Trophoblast cell (in vitro differentiated cells and primary cell): ENCODE data around the gene KLHDC7B.
A peak's percentile ranks its signal among the peaks of the same experiment; 100 is the strongest.

Source experiments
- DNase-seq, 2 donors: peaks; one replicate each; pipeline ENCODE4 v3.0.0-alpha.2; 2016
- H2AFZ ChIP-seq: 2 replicates; pipeline ENCODE4 v1.6.1; 2013; ENCODE audit warnings: low read length, moderate library complexity, mild to moderate bottlenecking; ENCODE audit not compliant: insufficient read depth, poor library complexity
- H2AK5ac ChIP-seq: 2 replicates; pipeline ENCODE4 v1.6.1; 2013; ENCODE audit warnings: mild to moderate bottlenecking, low read length
- H2BK120ac ChIP-seq: 2 replicates; pipeline ENCODE4 v1.6.1; 2013; ENCODE audit warnings: low read length, mild to moderate bottlenecking, moderate library complexity; ENCODE audit not compliant: insufficient read depth, poor library complexity
- H2BK12ac ChIP-seq: 2 replicates; pipeline ENCODE4 v1.6.1; 2013; ENCODE audit warnings: mild to moderate bottlenecking, low read length, moderate library complexity
- H2BK5ac ChIP-seq: 2 replicates; pipeline ENCODE4 v1.6.1; 2013; ENCODE audit warnings: low read length, low read depth, moderate library complexity, mild to moderate bottlenecking; ENCODE audit not compliant: poor library complexity
- H3K14ac ChIP-seq: 2 replicates; pipeline ENCODE4 v1.6.1; 2013; ENCODE audit warnings: mild to moderate bottlenecking, low read length
- H3K18ac ChIP-seq: 2 replicates; pipeline ENCODE4 v1.6.1; 2013; ENCODE audit warnings: mild to moderate bottlenecking, low read length
- H3K23ac ChIP-seq: 2 replicates; pipeline ENCODE4 v1.6.1; 2013; ENCODE audit warnings: low read length
- H3K27ac ChIP-seq: 2 replicates; pipeline ENCODE4 v1.5.1; 2013; ENCODE audit warnings: low read depth, mild to moderate bottlenecking, inconsistent platforms, low read length, moderate library complexity
- H3K27me3 ChIP-seq: 2 replicates; pipeline ENCODE4 v1.6.1; 2013; ENCODE audit warnings: inconsistent platforms, mild to moderate bottlenecking, low read length, moderate library complexity; ENCODE audit not compliant: insufficient read depth
- H3K36me3 ChIP-seq, 2 experiments: 1 replicate in 1 of 2; 2 replicates in 1 of 2; pipeline ENCODE4 v1.6.1; 2013; ENCODE audit warnings: low read length in 2 of 2, mild to moderate bottlenecking in 2 of 2, moderate library complexity in 1 of 2; ENCODE audit not compliant: insufficient read depth in 2 of 2, control insufficient read depth in 1 of 2
- H3K4ac ChIP-seq: 2 replicates; pipeline ENCODE4 v1.6.1; 2013; ENCODE audit warnings: low read depth, mild to moderate bottlenecking, low read length, moderate library complexity
- H3K4me1 ChIP-seq, 2 experiments: 1 replicate in 1 of 2; 2 replicates in 1 of 2; pipeline ENCODE4 v1.6.1; 2013; ENCODE audit warnings: low read length in 2 of 2, mild to moderate bottlenecking in 2 of 2, moderate library complexity in 1 of 2; ENCODE audit not compliant: insufficient read depth in 2 of 2, control insufficient read depth in 1 of 2
- H3K4me2 ChIP-seq: 2 replicates; pipeline ENCODE4 v1.6.1; 2013; ENCODE audit warnings: inconsistent platforms, mild to moderate bottlenecking, low read length, moderate library complexity
- H3K4me3 ChIP-seq: 2 replicates; pipeline ENCODE4 v1.5.1; 2013; ENCODE audit warnings: mild to moderate bottlenecking, low read depth, low read length, inconsistent platforms
- H3K79me1 ChIP-seq: one replicate; pipeline ENCODE4 v1.6.1; 2013; ENCODE audit warnings: low read length
- H3K79me2 ChIP-seq: 2 replicates; pipeline ENCODE4 v1.6.1; 2013; ENCODE audit warnings: low read length, mild to moderate bottlenecking; ENCODE audit not compliant: control insufficient read depth, insufficient read depth, poor library complexity
- H3K9ac ChIP-seq: 2 replicates; pipeline ENCODE4 v1.6.1; 2013; ENCODE audit warnings: mild to moderate bottlenecking, low read length
- H3K9me3 ChIP-seq: 2 replicates; pipeline ENCODE4 v1.6.1; 2013; ENCODE audit warnings: low read depth, mild to moderate bottlenecking, control low read depth, inconsistent platforms, low read length; ENCODE audit not compliant: insufficient read depth
- H4K12ac ChIP-seq: 2 replicates; pipeline ENCODE4 v1.6.1; 2013; ENCODE audit warnings: low read depth, mild to moderate bottlenecking, low read length, moderate library complexity
- H4K8ac ChIP-seq: 2 replicates; pipeline ENCODE4 v1.6.1; 2013; ENCODE audit warnings: low read depth, mild to moderate bottlenecking, low read length, moderate library complexity
- H4K91ac ChIP-seq: one replicate; pipeline ENCODE4 v1.6.1; 2013; ENCODE audit warnings: low read depth, mild to moderate bottlenecking, low read length, moderate library complexity
- WGBS: extraction: QIAGEN DNeasy Blood & Tissue Kit; methylation state at CpG from one replicate; pipeline ENCODE4 v1.1.7; 2013; ENCODE audit warnings: missing lambda C conversion rate; ENCODE audit not compliant: insufficient read length, insufficient coverage; ENCODE audit errors: extremely low coverage; 5-methylcytosine and 5-hydroxymethylcytosine counted together

KLHDC7B gene

DNA sequence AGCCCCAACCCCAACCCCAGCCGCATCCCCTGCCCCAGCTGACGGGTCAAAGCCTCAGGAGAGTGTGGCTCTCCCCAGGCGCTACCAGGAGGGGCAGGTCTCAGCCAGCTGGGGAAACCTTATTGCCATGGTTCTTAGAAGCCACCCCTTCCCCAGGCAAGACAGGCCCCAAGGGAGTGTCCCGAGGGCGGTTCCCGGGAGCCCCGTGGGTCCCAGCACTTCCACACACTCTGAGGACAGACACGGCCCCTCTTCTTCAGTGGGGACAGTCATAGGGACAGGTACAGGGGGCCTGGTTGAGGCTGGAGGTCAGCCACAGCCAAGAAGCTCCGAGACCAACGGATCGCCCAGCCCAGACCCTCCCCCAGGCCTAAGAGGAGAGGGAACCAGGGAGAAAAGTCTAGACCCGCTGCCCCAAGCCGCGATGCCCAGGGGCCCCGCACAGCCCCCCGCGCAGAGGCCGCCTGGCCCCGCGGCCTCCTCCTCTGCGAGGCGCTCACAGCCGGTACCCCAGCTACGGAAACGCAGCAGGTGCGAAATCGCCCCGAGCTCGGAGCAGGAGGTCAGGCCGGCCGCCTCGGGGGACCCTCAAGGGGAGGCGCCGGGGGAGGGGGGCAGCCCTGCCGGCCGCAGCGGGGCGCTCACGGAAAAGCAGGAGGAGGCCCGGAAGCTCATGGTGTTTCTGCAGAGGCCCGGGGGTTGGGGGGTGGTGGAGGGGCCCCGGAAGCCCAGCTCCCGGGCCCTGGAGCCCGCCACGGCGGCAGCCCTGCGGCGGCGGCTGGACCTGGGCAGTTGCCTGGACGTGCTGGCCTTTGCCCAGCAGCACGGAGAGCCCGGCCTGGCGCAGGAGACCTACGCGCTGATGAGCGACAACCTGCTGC is 2.6 kb downstream of the KLHDC7B start:
- Histone ChIP-seq H3K9me3 (no peaks in the 10 kb centered on the region), H4K91ac (peak overlapping the region; percentile 22), H3K27ac (no peak overlapping the region), H3K79me2 (no peaks in the 10 kb centered on the region), H3K4me3 (no peak overlapping the region), H2BK120ac (no peak overlapping the region), H2AFZ (no peak overlapping the region), H2BK5ac (no peak overlapping the region), H2AK5ac (no peak overlapping the region), H3K23ac (no peak overlapping the region), H3K4ac (no peak overlapping the region), H3K9ac (no peak overlapping the region), H3K18ac (no peak overlapping the region), H2BK12ac (no peak overlapping the region), H3K4me1 (peaks cover 8 to 19% of the 10 kb centered on the region in 2 experiments), H3K79me1 (peaks cover 2% of the 10 kb centered on the region), H3K14ac (no peak overlapping the region), H3K27me3 (no peaks in the 10 kb centered on the region), H4K12ac (no peak overlapping the region), H3K36me3 (no peaks in the 10 kb centered on the region), H4K8ac (no peak overlapping the region), H3K4me2 (no peak overlapping the region)
- WGBS, result no CpG with 5 or more reads among the region's 56 CpGs
- DNase-seq, result no peak

DNA sequence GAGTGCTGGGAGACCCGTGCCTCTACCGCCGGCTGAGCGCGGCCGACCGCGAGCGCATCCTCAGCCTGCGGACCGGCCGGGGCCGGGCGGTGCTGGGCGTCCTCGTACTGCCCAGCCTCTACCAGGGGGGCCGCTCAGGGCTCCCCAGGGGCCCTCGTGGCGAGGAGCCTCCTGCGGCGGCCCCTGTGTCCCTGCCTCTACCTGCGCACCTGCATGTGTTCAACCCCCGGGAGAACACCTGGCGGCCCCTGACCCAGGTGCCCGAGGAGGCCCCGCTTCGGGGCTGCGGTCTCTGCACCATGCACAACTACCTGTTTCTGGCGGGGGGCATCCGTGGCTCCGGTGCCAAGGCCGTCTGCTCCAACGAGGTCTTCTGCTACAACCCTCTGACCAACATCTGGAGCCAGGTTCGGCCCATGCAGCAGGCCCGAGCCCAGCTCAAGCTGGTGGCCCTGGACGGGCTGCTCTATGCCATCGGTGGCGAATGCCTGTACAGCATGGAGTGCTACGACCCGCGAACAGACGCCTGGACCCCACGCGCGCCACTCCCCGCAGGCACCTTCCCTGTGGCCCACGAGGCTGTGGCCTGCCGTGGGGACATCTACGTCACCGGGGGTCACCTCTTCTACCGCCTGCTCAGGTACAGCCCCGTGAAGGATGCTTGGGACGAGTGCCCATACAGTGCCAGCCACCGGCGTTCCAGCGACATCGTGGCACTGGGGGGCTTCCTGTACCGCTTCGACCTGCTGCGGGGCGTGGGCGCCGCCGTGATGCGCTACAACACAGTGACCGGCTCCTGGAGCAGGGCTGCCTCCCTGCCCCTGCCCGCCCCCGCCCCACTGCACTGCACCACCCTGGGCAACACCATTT is 3.5 kb downstream of the KLHDC7B start:
- H4K12ac ChIP-seq, result no peak overlapping the region
- no CpG with 5 or more reads among the region's 68 CpGs for WGBS
- H3K4me2 ChIP-seq, result no peak overlapping the region
- H3K9ac ChIP-seq, result no peak overlapping the region
- H3K27me3 ChIP-seq, result no peaks in the 10 kb centered on the region
- no peak overlapping the region for H2BK5ac ChIP-seq
- H3K14ac ChIP-seq, result no peak overlapping the region
- H2AFZ ChIP-seq, result no peak overlapping the region
- no peaks in the 10 kb centered on the region for H3K36me3 ChIP-seq
- H3K18ac ChIP-seq, result no peak overlapping the region
- no peak overlapping the region for H3K4ac ChIP-seq
- no peak overlapping the region for H2BK120ac ChIP-seq
- no peaks in the 10 kb centered on the region for H3K79me2 ChIP-seq
- DNase-seq, result no peak
- H4K91ac ChIP-seq, result no peak overlapping the region
- no peak overlapping the region for H3K23ac ChIP-seq
- H2BK12ac ChIP-seq, result no peak overlapping the region
- peaks cover 2% of the 10 kb centered on the region for H3K79me1 ChIP-seq
- H2AK5ac ChIP-seq, result no peak overlapping the region
- no peak overlapping the region for H3K4me3 ChIP-seq
- no peaks in the 10 kb centered on the region for H3K9me3 ChIP-seq
- peaks cover 8 to 16% of the 10 kb centered on the region in 2 experiments for H3K4me1 ChIP-seq
- no peak overlapping the region for H4K8ac ChIP-seq
- H3K27ac ChIP-seq, result no peak overlapping the region

DNA sequence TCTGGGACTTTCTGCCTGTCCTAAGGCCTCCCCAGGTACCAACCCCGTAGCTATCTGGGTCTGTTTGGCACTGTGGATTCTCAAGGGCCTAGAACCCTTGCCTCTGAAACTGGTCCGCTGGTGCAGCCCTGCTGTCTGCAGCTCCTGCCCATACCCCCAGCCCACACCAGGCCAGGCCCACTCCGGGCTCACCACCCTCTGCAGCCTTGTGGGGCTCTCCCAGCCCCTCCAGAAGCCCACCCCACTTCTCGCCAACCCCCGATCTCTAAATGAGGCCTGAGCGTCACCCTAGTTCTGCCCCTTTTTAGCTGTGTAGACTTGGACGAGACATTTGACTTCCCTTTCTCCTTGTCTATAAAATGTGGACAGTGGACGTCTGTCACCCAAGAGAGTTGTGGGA is 4.7 kb downstream of the KLHDC7B start:
- Histone ChIP-seq H3K27me3 (no peaks in the 10 kb centered on the region), H3K79me2 (no peaks in the 10 kb centered on the region), H2BK120ac (no peak overlapping the region), H2BK12ac (no peak overlapping the region), H3K4me2 (no peak overlapping the region), H3K23ac (no peak overlapping the region), H3K4me1 (peaks cover 7 to 8% of the 10 kb centered on the region in 2 experiments), H3K14ac (no peak overlapping the region), H4K91ac (no peak overlapping the region), H4K8ac (no peak overlapping the region), H4K12ac (no peak overlapping the region), H3K36me3 (no peaks in the 10 kb centered on the region), H3K27ac (no peak overlapping the region), H3K9me3 (no peaks in the 10 kb centered on the region), H3K79me1 (no peaks in the 10 kb centered on the region), H3K4me3 (no peak overlapping the region), H3K9ac (no peak overlapping the region), H3K18ac (no peak overlapping the region), H2AFZ (no peak overlapping the region), H2BK5ac (no peak overlapping the region), H2AK5ac (no peak overlapping the region), H3K4ac (no peak overlapping the region)
- WGBS, result no CpG with 5 or more reads among the region's 8 CpGs
- no peak for DNase-seq

DNA sequence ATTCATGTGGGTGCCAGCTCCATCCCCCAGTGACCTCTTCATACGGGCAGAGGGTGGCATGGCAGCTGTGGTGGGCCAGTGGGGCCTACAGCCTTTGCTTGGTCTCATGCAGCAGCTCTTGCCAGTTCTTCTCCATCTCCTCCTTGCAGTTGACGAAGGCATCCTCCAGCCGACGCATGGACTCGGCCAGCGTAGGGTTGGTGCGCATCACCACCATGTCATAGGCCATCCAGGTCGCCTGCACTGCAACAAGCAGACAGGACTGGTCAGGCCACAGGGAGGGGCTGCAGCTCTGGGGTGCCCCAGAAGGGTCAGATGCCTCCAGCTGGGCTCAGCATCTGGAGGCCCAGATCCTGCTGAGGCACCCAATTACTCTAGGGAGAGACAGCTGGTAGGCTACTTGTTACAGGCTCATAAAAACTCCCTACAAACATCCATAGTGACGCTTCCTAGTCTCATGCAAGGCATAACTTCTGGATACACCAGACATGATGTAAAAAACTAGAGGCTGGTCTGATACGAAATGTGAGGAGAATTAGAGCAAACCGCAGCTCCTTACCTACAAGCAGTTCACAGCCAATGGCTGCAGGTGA is 5.6 kb downstream of the KLHDC7B start:
- Histone ChIP-seq H3K18ac (no peak overlapping the region), H3K4ac (no peak overlapping the region), H3K27me3 (no peaks in the 10 kb centered on the region), H3K23ac (no peak overlapping the region), H2BK120ac (no peak overlapping the region), H3K27ac (no peak overlapping the region), H4K12ac (no peak overlapping the region), H3K4me2 (no peak overlapping the region), H4K91ac (no peak overlapping the region), H2BK5ac (no peak overlapping the region), H4K8ac (no peak overlapping the region), H3K4me3 (no peak overlapping the region), H3K4me1 (no peaks in the 10 kb centered on the region), H3K14ac (no peak overlapping the region), H3K79me2 (no peaks in the 10 kb centered on the region), H2BK12ac (no peak overlapping the region), H2AFZ (no peak overlapping the region), H3K79me1 (no peaks in the 10 kb centered on the region), H2AK5ac (no peak overlapping the region), H3K9me3 (no peaks in the 10 kb centered on the region), H3K36me3 (no peaks in the 10 kb centered on the region), H3K9ac (no peak overlapping the region)
- no CpG with 5 or more reads among the region's 11 CpGs for WGBS
- no peak for DNase-seq
